Stimulated activated CD8-positive, alpha-beta memory T cell treated with anti-CD3 and anti-CD28 coated beads, Interleukin-4, amount 100 ng/mL, for 1 hour (primary cell): Measurements from ENCODE around the gene GPHN.
A peak's percentile ranks its signal among the peaks of the same experiment; 100 is the strongest.

Source experiments
- DNase-seq, 2 donors: peaks; one replicate each; pipeline ENCODE4 v3.0.0-alpha.2; 2020; ENCODE audit warnings: low read depth in 2 of 2, low spot score in 1 of 2

GPHN gene

GRCh38 chr14:66507722-66508546 is at the start of gene GPHN:
GPHN (plus strand) TSS chr14:66508147.
- DNase-seq = peak; percentile 44 to 61

DNA sequence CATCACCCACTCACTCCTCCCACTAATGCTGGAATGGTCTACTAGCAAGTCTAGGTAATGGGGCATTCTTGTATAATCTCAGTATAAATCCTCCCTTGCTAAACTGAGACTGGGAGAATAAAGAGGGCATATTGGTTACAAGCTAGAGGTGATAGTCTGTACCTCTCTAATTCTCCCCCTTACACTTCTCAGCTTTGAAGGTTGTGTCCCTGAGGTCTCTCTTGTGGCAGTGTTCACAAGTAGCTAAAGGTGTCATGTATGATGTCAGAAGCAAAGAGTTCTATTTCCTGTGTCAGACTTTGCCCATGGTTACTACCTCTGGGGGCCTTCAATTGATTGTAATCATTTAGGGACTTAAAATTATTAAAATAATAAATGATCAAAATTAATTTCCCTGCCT is 48.3 kb upstream of the GPHN start:
- DNase-seq = no peak

- DNase-seq = no peak
These were observed 43.7 kb upstream of the GPHN start for GRCh38 chr14:66464261-66464660.

DNA sequence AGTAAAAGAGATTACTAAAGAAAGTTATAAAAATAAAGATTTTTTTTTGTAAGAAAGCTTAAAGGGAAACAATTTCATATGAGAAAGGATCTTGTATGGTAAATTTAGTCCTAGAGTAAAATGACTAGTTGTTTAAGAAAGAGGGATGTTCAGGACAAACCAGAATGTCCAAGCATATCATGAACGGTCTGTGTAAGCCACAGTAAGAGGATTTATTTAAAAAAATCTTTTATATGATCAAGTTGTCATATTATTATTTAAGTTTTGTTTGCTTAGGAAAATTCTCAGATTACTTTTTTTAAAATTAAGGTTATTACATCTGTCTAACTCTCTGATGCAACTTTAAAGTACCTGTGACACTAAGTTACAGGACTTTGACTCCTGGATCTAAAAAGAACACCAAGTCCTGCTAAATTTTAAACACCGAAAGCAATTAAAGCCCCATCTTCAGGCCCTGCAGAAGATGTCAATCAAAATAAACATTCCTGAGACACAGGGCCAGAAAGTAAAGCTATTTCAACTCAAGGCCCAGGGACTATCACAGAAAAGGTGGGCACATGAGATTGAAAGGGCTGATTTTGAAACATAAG is 39.1 kb upstream of the GPHN start:
- no peak for DNase-seq

DNA sequence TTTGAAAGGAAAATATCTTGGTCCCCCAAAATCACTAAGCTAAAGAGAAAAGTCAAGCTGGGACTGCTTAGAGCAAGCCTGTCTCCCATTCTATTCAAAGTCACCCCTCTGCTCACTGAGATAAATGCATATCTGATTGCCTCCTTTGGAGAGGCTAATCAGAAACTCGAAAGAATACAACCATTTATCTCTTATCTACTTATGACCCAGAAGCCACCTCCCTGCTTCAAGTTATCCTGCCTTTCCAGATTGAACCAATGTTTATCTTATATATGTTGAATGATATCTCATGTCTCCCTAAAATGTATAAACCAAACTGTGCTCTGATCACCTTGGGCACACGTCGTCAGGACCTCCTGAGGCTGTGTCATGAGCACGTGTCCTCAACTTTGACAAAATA is 36.4 kb upstream of the GPHN start:
- DNase-seq = no peak

GRCh38 chr14:66472251-66472650 is 35.7 kb upstream of the GPHN start:
- no peak for DNase-seq

DNA sequence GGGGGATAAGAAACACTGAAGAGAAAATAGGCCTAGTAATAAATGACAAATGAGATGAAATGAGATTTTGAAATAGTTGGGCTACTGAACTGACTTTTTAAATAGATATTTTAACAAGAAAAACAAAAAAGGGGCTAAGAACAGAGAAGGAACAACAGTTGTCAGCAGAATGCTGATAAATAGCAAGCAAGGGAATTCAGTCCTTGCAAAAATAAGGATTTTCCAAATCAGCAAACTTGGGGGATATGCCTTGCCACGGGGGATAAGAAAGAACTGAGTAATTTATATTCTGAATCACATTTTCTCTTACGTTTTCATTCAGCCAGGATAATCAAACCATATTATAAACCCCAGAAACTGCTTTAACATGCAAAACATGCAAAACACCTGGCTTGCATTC is 34.7 kb upstream of the GPHN start:
- no peak for DNase-seq

DNA sequence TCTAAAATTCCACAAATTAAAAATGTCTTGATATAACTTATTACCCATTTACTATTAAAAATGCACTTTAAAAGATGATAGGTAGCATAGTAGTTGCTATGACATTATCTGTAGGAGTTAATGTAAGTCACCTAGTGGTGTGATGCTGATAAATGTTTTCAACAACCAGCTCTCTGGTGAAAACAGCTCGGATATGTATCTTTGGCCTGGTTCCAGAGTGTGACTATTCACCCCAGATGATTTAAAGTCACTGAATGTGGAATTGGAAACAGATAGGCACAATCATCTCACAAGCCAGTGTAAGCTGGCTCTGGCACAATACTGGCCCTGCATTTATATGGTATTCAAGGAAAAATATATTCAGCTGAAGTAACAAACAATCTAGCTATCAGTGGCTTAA is 31.0 kb upstream of the GPHN start:
- DNase-seq = no peak

GRCh38 chr14:66477567-66477966 is 30.4 kb upstream of the GPHN start:
- no peak for DNase-seq

GRCh38 chr14:66482873-66483272 is 25.1 kb upstream of the GPHN start:
- no peak for DNase-seq

GRCh38 chr14:66483322-66483721 is 24.6 kb upstream of the GPHN start:
- DNase-seq = no peak

DNA sequence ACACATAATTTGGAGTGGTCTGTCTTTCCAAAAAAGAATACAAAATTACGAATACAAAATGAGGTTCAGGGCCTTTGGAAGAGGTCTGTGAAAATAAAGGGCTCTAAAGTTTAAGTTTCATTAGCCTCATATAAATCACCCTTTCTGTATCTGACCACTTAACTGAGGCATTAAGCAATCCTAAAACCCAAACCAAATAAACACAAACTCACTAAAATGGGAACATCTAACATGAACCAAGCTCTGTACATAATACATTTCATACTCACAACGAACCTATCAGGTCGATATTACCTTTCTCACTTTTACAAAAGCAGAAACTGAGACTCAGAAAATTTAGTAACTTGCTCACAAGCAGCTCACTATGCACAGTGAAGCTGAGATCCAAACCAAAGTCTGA is 22.9 kb upstream of the GPHN start:
- DNase-seq = no peak

DNA sequence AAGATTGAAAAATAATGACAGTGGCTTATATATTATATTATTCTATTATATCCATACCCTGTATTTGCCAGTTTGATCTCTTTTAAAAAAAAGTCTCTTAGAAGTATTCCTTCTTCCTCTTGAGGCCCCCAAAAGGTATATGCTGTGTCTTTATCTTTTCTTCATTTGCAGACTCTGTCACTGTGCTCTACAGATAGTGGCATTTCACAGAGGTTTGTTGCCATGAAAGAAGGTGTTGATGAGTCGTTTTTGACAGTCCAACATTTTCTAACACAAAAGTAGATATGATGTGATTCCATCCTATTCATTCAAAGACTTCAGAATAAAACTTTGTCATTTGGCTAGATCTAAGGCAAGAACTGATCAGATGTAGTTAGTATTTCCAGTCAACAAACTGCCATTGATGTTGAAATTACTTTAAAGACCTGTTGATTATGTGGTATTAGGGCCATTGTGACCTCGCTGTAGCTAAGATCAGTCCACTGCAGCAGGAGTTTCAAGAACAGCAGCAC is 22.0 kb upstream of the GPHN start, which contains the start of gene CCDC196:
CCDC196 (plus strand) TSS at position 462 of the 512 bp plus-strand sequence. CDS start 132 bp downstream, outside the sequence.
- no peak for DNase-seq

- no peak for DNase-seq
These were observed 20.8 kb upstream of the GPHN start for GRCh38 chr14:66487164-66487563.

DNA sequence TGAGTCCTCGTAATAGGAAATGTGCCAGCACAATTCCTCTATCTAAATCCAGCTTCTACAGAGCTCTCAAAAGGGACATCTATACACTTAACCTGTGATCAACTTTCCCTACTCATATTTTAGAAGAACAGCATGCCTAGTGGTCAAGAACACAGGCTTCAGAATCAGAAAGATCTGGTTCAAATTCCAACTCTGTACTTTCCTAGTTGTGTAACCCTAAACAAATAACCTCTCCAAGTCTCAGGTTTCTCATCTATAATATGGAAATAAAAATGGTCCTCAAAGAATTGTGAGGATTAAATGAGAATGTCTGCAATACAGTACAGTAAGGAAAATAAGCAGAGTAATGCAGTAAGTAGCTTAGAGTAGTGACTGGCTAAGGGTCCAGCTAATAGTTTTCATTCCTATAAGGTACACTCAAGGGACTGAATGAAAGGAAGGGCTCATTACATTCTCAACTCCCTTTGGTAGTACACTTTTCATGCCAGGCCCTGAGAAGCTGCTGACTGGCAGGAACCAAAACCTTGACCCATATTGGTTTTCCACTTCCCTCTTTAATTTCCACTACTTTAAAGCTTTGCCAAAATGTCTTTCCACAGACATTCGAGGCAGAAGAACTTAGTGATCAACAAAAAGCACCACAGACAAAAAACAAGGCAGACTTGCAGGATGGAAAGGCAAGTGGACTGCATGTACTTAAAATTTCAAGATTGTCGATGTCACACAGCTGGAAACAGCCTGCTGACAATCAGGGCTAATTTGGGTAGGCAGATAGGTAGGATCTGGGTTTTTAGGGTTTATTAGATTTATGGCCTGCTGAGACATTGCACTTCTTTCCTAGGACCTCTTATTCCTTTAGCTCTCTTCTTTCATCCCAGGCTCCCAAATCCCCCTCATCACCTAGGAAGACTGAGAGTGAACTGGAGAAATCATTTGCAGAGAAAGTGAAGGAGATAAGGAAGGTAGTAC is 17.5 kb upstream of the GPHN start:
- DNase-seq = no peak

DNA sequence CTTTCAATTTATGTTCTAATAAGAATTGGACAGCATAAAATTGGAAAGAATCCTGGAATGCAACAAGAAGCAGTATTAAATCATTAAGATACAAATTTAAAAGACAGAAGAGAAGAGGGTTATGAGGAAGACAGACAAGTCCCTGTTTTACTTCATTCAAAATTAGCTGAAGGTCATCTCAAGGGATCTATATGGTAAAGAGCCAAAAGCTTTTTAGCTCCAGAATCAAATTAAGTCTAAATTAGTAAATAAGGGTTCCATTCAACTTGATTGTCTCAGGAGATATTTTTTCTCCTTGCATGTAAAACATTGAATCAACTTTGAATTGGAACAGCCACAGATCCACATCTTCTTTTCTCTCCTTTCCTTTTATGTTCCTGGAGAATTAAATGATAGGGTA is 14.2 kb upstream of the GPHN start:
- no peak for DNase-seq

- DNase-seq = peak in 1 of 2 donors; percentile 6
These were observed 12.5 kb upstream of the GPHN start for GRCh38 chr14:66495218-66496098.

DNA sequence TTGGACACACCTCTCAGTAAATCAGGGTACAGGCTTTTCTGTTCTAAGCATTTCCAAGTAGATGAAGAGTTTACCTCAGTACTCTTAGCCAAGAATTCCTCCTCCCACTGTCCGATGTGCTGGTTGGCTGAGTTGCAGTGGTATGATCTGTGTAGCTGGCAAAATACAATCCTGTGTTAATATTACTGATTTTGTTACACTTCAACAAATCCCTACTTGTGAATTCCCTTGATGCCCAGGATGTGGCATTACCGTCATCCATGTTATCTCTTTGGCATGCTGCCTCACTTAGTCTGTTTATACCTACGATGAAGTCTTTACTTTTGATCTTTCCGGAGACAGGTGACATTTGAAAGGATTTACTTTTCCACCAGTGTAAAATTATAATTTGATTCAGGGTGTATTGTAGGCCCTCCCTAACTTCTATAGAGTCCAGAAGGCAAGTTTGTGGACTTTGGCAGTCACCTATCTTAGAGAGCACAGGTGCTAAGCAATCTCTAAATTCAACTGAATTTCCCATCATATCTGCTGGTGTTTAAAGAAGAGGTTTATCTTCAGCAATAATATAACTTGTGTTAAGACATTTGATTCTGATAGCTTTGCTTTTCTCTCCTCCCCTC is 11.6 kb upstream of the GPHN start:
- no peak for DNase-seq

- DNase-seq = no peak
These were observed 11.0 kb upstream of the GPHN start for GRCh38 chr14:66496911-66497310.

- DNase-seq = no peak
These were observed 9.6 kb upstream of the GPHN start for GRCh38 chr14:66498311-66498710.
